VCaP (cell line): ENCODE data around the gene SCN3A.

Source experiments
- H3K27ac ChIP-seq: fragments of 450-650 bp; 2 replicates; pipeline ENCODE4 v1.5.1; 2017
- CTCF ChIP-seq: fragments of 450-650 bp; conservative IDR thresholded peaks from 2 replicates; pipeline ENCODE4 v1.5.1; 2017; ENCODE audit warnings: mild to moderate bottlenecking, moderate library complexity

Gene SCN3A

GRCh38 chr2:165144315-165144714 lies 59.5 kb downstream of the SCN3A start:
- no peak for TF ChIP-seq CTCF
- no peak overlapping the region for H3K27ac ChIP-seq

- no peak overlapping the region for H3K27ac ChIP-seq
- TF ChIP-seq CTCF = peak; percentile 47
These were observed 62.1 kb downstream of the SCN3A start for GRCh38 chr2:165141601-165142354.

- no peak for TF ChIP-seq CTCF
- no peak overlapping the region for H3K27ac ChIP-seq
These were observed 77.6 kb downstream of the SCN3A start for GRCh38 chr2:165126244-165126643.

- no peak for TF ChIP-seq CTCF
These were observed 81.3 kb downstream of the SCN3A start for GRCh38 chr2:165122521-165122920.

GRCh38 chr2:165120740-165121467 lies 82.9 kb downstream of the SCN3A start:
- TF ChIP-seq CTCF = no peak
- H3K27ac ChIP-seq = no peak overlapping the region

More at GRCh38 chr2:165122521-165122920, 81.3 kb downstream of the SCN3A start:
- no peak overlapping the region for H3K27ac ChIP-seq

GRCh38 chr2:165115258-165115657 lies 88.6 kb downstream of the SCN3A start:
- no peak overlapping the region for H3K27ac ChIP-seq

More at GRCh38 chr2:165115258-165115657, 88.6 kb downstream of the SCN3A start:
- TF ChIP-seq CTCF = no peak
